Measurements from ENCODE around the gene IRF8. TPM values are rescaled to one million over a fixed set of nuclear protein-coding genes. Genes with fewer than 3 reads are reported as not detected.
A peak's percentile ranks its signal among the peaks of the same experiment; 100 is the strongest.

Gene IRF8
- total RNA-seq, 1 experiment from 2014 or later = 0.28 TPM

DNA sequence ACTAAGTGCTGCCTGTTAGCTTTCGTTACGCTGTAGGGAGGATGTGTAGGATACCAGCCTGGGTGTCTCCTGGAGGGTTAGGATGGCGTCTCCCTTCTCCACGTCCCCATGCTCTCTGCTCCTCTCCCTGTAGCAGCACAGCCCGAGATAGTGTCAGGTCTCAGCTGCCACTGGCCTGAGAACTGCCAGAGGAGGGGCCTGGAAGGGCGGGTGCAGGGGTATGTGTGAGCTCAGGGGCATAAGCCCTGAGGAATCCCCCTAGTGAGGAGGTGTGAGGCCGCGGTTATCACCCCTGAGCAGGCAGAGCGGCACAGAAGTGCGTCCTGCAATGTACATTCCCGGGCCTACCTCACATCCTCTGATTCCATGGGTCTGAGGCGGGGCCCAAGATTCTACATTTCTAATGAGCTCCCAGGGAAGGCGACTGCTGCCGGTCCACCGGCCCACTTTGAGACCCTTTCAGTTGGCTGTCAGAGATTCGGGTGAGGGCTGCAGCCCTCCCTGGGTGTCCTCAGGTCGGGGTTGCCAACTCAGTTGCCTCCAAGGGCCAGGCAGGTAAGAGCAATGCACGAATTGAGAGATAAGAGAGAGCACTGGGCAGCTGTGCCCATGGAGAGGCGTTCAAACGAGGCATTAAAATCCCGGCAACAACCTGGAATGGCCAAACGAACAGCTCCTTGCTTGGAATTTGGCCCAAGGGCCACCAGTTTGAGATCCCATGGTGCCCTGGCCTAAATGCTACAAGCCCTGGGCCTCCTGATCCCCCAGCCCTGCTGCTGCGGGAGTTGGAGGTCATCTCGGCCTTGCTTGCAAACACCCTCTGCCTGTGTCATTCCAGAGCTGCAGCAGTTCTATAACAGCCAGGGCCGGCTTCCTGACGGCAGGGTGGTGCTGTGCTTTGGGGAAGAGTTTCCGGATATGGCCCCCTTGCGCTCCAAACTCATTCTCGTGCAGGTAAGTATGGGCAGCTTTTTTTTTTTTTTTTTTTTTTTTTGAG, 20.6 kb downstream of the IRF8 start:
- no peak overlapping the region for H3K4me2 ChIP-seq (ENCODE audit: insufficient read depth, insufficient read length, low read length)
- TF ChIP-seq, protein P1, sequence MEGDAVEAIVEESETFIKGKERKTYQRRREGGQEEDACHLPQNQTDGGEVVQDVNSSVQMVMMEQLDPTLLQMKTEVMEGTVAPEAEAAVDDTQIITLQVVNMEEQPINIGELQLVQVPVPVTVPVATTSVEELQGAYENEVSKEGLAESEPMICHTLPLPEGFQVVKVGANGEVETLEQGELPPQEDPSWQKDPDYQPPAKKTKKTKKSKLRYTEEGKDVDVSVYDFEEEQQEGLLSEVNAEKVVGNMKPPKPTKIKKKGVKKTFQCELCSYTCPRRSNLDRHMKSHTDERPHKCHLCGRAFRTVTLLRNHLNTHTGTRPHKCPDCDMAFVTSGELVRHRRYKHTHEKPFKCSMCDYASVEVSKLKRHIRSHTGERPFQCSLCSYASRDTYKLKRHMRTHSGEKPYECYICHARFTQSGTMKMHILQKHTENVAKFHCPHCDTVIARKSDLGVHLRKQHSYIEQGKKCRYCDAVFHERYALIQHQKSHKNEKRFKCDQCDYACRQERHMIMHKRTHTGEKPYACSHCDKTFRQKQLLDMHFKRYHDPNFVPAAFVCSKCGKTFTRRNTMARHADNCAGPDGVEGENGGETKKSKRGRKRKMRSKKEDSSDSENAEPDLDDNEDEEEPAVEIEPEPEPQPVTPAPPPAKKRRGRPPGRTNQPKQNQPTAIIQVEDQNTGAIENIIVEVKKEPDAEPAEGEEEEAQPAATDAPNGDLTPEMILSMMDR (conservative IDR thresholded peaks at IDR 0.05) = no peak
- no peak overlapping the region; the same call in 1 of the 2 replicates for H3K14ac ChIP-seq (ENCODE audit: insufficient read depth, low read length)
- no peak overlapping the region for H3K4ac ChIP-seq (ENCODE audit: low read depth, low read length)
- H3K27me3 ChIP-seq (ENCODE audit: insufficient read depth, low read length) = no peaks in the 10 kb centered on the region; the same call in 1 of the 2 replicates
- no peak overlapping the region for H2BK120ac ChIP-seq (ENCODE audit: low read depth, low read length, poor library complexity, severe bottlenecking)
- H3K27ac ChIP-seq (ENCODE audit: insufficient read length, low read depth, low read length) = no peak overlapping the region
- no peaks in the 10 kb centered on the region for H3K79me1 ChIP-seq (ENCODE audit: insufficient read depth, low read depth, low read length, poor library complexity, severe bottlenecking)
- H3K56ac ChIP-seq (ENCODE audit: insufficient read length, low read depth, low read length) = no peak overlapping the region
- no peak for DNase-seq
- H2AFZ ChIP-seq (ENCODE audit: low read length) = no peak overlapping the region
- H2BK12ac ChIP-seq (ENCODE audit: insufficient read length, low read depth, low read length) = no peak overlapping the region
- H3K4me1 Mint-ChIP-seq = peaks cover 5% of the 10 kb centered on the region in 2 experiments; a peak in 3 of 4 replicates
- H3K9me3 ChIP-seq (ENCODE audit: control insufficient read depth, low read depth, low read length) = no peaks in the 10 kb centered on the region
- H4K8ac ChIP-seq (replicated peaks; ENCODE audit: insufficient read length, low read depth, low read length) = no peak overlapping the region
- no CpG with 5 or more reads among the region's 29 CpGs for WGBS (ENCODE audit: extremely low coverage, insufficient read length, low lambda C conversion rate)
- H2BK20ac ChIP-seq (ENCODE audit: low read depth, low read length, poor library complexity, severe bottlenecking) = no peak overlapping the region
- no peak overlapping the region for H4K5ac ChIP-seq (ENCODE audit: insufficient read length, low read depth, low read length)
- no peak overlapping the region for H3K18ac ChIP-seq (ENCODE audit: insufficient read length, low read depth, low read length)
- H3K27me3 Mint-ChIP-seq (ENCODE audit: low read depth) = peaks cover 2% of the 10 kb centered on the region
- no peak overlapping the region for H3T11ph ChIP-seq (ENCODE audit: low read length)
- H3K9ac ChIP-seq (ENCODE audit: extremely low read depth, insufficient read length, low read length) = no peak overlapping the region
- no peaks in the 10 kb centered on the region for H3K79me2 ChIP-seq (ENCODE audit: insufficient read depth, low read length)
- no peaks in the 10 kb centered on the region for H3K36me3 Mint-ChIP-seq (ENCODE audit: insufficient read depth in 1 of 3, low read depth in 3 of 3)
- H3K4me3 Mint-ChIP-seq = no peak overlapping the region
- H2AK5ac ChIP-seq (ENCODE audit: insufficient read length, low read length) = no peak overlapping the region
- no peak overlapping the region for H3K23ac ChIP-seq (ENCODE audit: insufficient read length, low read depth, low read length)
- no peaks in the 10 kb centered on the region for H3K4me1 ChIP-seq (ENCODE audit: insufficient read depth, low read length)
- H2BK5ac ChIP-seq (ENCODE audit: insufficient read length, low read length) = no peak overlapping the region
- H3K27ac Mint-ChIP-seq = peak overlapping the region in 1 of 3 experiments; percentile 25; a peak in 1 of 7 replicates
- H4K91ac ChIP-seq (ENCODE audit: insufficient read length, low read depth, low read length) = no peak overlapping the region
- no peaks in the 10 kb centered on the region for H3K23me2 ChIP-seq (ENCODE audit: insufficient read length, low read depth, low read length, poor library complexity, severe bottlenecking)
- no peaks in the 10 kb centered on the region for H4K20me1 ChIP-seq (ENCODE audit: control insufficient read depth, insufficient read depth, insufficient read length)
- H3K9me3 Mint-ChIP-seq = no peaks in the 10 kb centered on the region
- H2BK15ac ChIP-seq (ENCODE audit: low read depth, low read length) = no peak overlapping the region

All from H9 (cell line).